ENCODE measurements around the gene CSRNP3. TPM values are rescaled to one million over a fixed set of nuclear protein-coding genes. Genes with fewer than 3 reads are reported as not detected.

CSRNP3 gene
- total RNA-seq, 1 donor from 2014 or later: 31.2 TPM

DNA sequence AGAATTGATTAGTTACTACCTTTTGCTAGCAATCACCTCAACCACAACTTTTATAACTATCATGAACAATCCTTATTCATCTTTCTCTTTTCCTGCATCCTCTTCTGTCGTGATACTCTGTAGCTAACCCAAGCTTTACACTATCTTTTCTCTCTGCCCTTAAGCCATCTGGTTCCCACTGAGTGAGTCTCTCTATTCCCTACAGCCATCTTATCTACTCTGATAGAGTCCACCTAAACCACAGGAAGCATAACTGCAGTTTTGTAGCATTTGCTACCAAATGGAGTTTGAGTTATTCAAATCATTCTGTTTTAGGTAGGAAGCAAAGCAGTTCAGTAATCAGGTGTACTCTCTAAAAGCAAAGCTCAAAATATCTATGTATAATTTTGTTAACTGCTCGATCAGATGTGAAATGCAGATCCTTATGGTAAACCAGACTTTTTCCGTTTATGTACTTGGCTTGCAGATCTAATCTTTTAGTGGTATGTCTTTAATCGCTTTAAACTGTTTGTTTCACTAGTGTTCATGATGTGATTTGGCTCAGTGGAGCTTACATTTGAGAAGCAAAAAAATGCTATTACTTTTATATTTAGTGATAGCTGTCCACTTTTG lies 91.0 kb downstream of the CSRNP3 start:
- Mint-ChIP-seq H3K27ac (peak overlapping the region; percentile 2), H3K9me3 (no peaks in the 10 kb centered on the region), H3K4me1 (peaks cover 25% of the 10 kb centered on the region), H3K36me3 (no peaks in the 10 kb centered on the region), H3K4me3 (no peak overlapping the region), H3K27me3 (ENCODE audit: low read depth) (no peaks in the 10 kb centered on the region)
- TF ChIP-seq, protein P1, sequence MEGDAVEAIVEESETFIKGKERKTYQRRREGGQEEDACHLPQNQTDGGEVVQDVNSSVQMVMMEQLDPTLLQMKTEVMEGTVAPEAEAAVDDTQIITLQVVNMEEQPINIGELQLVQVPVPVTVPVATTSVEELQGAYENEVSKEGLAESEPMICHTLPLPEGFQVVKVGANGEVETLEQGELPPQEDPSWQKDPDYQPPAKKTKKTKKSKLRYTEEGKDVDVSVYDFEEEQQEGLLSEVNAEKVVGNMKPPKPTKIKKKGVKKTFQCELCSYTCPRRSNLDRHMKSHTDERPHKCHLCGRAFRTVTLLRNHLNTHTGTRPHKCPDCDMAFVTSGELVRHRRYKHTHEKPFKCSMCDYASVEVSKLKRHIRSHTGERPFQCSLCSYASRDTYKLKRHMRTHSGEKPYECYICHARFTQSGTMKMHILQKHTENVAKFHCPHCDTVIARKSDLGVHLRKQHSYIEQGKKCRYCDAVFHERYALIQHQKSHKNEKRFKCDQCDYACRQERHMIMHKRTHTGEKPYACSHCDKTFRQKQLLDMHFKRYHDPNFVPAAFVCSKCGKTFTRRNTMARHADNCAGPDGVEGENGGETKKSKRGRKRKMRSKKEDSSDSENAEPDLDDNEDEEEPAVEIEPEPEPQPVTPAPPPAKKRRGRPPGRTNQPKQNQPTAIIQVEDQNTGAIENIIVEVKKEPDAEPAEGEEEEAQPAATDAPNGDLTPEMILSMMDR (IDR thresholded peaks at IDR 0.05; ENCODE audit: unreplicated experiment): no peak
- no peak for DNase-seq (ENCODE audit: low spot score in 2 of 2, unreplicated experiment in 2 of 2)

GRCh38 chr2:165561516-165561915 lies 92.0 kb downstream of the CSRNP3 start:
- H3K36me3 Mint-ChIP-seq: no peaks in the 10 kb centered on the region
- H3K27me3 Mint-ChIP-seq (ENCODE audit: low read depth): no peaks in the 10 kb centered on the region
- no peak overlapping the region for H3K27ac Mint-ChIP-seq
- TF ChIP-seq, protein P1 (IDR thresholded peaks at IDR 0.05; ENCODE audit: unreplicated experiment): no peak
- no peaks in the 10 kb centered on the region for H3K9me3 Mint-ChIP-seq
- H3K4me1 Mint-ChIP-seq: peaks cover 30% of the 10 kb centered on the region
- H3K4me3 Mint-ChIP-seq: no peak overlapping the region
- no peak for DNase-seq (ENCODE audit: low spot score in 2 of 2, unreplicated experiment in 2 of 2)

DNA sequence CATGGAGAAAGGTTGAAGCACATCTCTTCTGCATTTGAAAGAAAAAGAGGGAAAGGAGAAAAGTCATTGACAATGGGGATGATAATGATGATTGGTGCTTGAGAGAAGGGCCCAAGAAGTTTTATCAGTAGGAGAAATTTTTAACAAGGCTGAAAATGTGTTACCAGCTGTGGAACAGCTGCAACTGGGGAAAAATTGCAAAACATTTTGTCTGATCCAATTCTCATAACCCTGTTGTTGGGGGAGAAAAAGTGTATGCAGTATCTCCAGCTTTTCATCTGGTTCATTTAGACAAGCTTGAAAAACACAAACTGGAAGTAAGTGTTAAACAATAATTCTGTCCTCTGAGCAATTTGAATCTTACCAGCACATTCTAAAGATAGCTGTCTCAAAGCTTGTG lies 92.7 kb downstream of the CSRNP3 start:
- peaks cover 33% of the 10 kb centered on the region for H3K4me1 Mint-ChIP-seq
- no peak for DNase-seq (ENCODE audit: low spot score in 2 of 2, unreplicated experiment in 2 of 2)
- TF ChIP-seq, protein P1 (IDR thresholded peaks at IDR 0.05; ENCODE audit: unreplicated experiment): no peak
- H3K36me3 Mint-ChIP-seq: no peaks in the 10 kb centered on the region
- no peaks in the 10 kb centered on the region for H3K27me3 Mint-ChIP-seq (ENCODE audit: low read depth)
- no peaks in the 10 kb centered on the region for H3K9me3 Mint-ChIP-seq
- H3K4me3 Mint-ChIP-seq: no peak overlapping the region
- no peak overlapping the region for H3K27ac Mint-ChIP-seq

GRCh38 chr2:165563468-165564225 lies 94.1 kb downstream of the CSRNP3 start:
- Mint-ChIP-seq H3K4me3 (no peak overlapping the region), H3K27ac (no peak overlapping the region), H3K36me3 (no peaks in the 10 kb centered on the region), H3K9me3 (no peaks in the 10 kb centered on the region), H3K27me3 (ENCODE audit: low read depth) (no peaks in the 10 kb centered on the region), H3K4me1 (peaks cover 38% of the 10 kb centered on the region)
- DNase-seq (ENCODE audit: low spot score in 2 of 2, unreplicated experiment in 2 of 2): no peak
- TF ChIP-seq, protein P1 (IDR thresholded peaks at IDR 0.05; ENCODE audit: unreplicated experiment): no peak

GRCh38 chr2:165566008-165566407 lies 96.5 kb downstream of the CSRNP3 start:
- DNase-seq (ENCODE audit: low spot score in 2 of 2, unreplicated experiment in 2 of 2): no peak
- Mint-ChIP-seq H3K4me1 (peaks cover 40% of the 10 kb centered on the region), H3K27me3 (ENCODE audit: low read depth) (no peaks in the 10 kb centered on the region), H3K4me3 (no peak overlapping the region), H3K27ac (no peak overlapping the region), H3K36me3 (no peaks in the 10 kb centered on the region), H3K9me3 (no peaks in the 10 kb centered on the region)
- TF ChIP-seq, protein P1 (IDR thresholded peaks at IDR 0.05; ENCODE audit: unreplicated experiment): no peak
